Stomach (tissue), 4 donors: Measurements from ENCODE around the gene TOB2.

Experiments used
- CTCF ChIP-seq, 7 experiments: fragments of 450-650 bp in 4 of 7; fragments of 200-600 bp in 3 of 7; sonication (generic) in 3 of 7; IDR thresholded peaks; one replicate each; pipeline ENCODE4 v1.5.1; 2016 to 2019; ENCODE audit warnings: antibody characterized with exemption in 7 of 7, control low read depth in 2 of 7, mild to moderate bottlenecking in 1 of 7
- POLR2A ChIP-seq, 4 donors: fragments of 450-650 bp; IDR thresholded peaks; one replicate each; pipeline ENCODE4 v1.6.1; 2016; ENCODE audit warnings: antibody characterized with exemption in 4 of 4, control low read depth in 2 of 4, mild to moderate bottlenecking in 1 of 4, moderate library complexity in 1 of 4
- POLR2AphosphoS5 ChIP-seq, 3 donors: sonication (generic); formaldehyde crosslinking; IDR thresholded peaks; one replicate each; pipeline ENCODE4 v1.6.1; 2016; ENCODE audit warnings: antibody characterized with exemption in 3 of 3

GRCh38 chr22:41408665-41409064, 37.9 kb downstream of the TOB2 start:
- TF ChIP-seq CTCF (IDR thresholded peaks at IDR 0.05): no peak
- TF ChIP-seq POLR2A (IDR thresholded peaks at IDR 0.05): no peak
- no peak for TF ChIP-seq POLR2AphosphoS5 (IDR thresholded peaks at IDR 0.05)
